Measurements from ENCODE around the gene SMIM5.
A peak's percentile ranks its signal among the peaks of the same experiment; 100 is the strongest.

The SMIM5 gene

GRCh38 chr17:75589012-75589918 lies 44.0 kb upstream of the SMIM5 start:
- TF ChIP-seq RAD21 (IDR thresholded peaks at IDR 0.05; ENCODE audit: low read depth) = peak; percentile 40; the same call in 1 of the 2 replicates
- TF ChIP-seq CREB1 (IDR thresholded peaks at IDR 0.05; ENCODE audit: low read depth) = no peak
- TF ChIP-seq EP300 (IDR thresholded peaks at IDR 0.05; ENCODE audit: borderline replicate concordance) = 0 out of 2 replicates have a peak, but pooled peaks have one; percentile 36
- TF ChIP-seq TAF1 (IDR thresholded peaks at IDR 0.05; ENCODE audit: low read depth) = 0 out of 2 replicates have a peak, but pooled peaks have one; percentile 33
- TF ChIP-seq USF1 (IDR thresholded peaks at IDR 0.05) = no peak
- TF ChIP-seq MAX (IDR thresholded peaks at IDR 0.05) = peak; percentile 40
- no peak for TF ChIP-seq REST (IDR thresholded peaks at IDR 0.05; ENCODE audit: low read depth)
- peak; percentile 77 for TF ChIP-seq ZBTB7A (IDR thresholded peaks at IDR 0.05; ENCODE audit: low read depth)

GRCh38 chr17:75589919-75590303 lies 43.3 kb upstream of the SMIM5 start:
- TF ChIP-seq CREB1 (IDR thresholded peaks at IDR 0.05; ENCODE audit: low read depth) = no peak
- TF ChIP-seq NFIC (IDR thresholded peaks at IDR 0.05) = 0 out of 2 replicates have a peak, but pooled peaks have one; percentile 13

GRCh38 chr17:75590314-75590761 lies 42.9 kb upstream of the SMIM5 start:
- TF ChIP-seq USF1 (IDR thresholded peaks at IDR 0.05) (no peak), ZBTB7A (IDR thresholded peaks at IDR 0.05; ENCODE audit: low read depth) (no peak), MAX (IDR thresholded peaks at IDR 0.05) (no peak), EGR1 (IDR thresholded peaks at IDR 0.05) (no peak), YY1 (IDR thresholded peaks at IDR 0.05; ENCODE audit: low read depth) (no peak), CREB1 (IDR thresholded peaks at IDR 0.05; ENCODE audit: low read depth) (no peak), TCF12 (IDR thresholded peaks at IDR 0.05; ENCODE audit: low read depth) (no peak), TEAD4 (IDR thresholded peaks at IDR 0.05) (no peak), NFIC (IDR thresholded peaks at IDR 0.05) (no peak), FOXM1 (IDR thresholded peaks at IDR 0.05; ENCODE audit: borderline replicate concordance, low read depth) (no peak), REST (IDR thresholded peaks at IDR 0.05; ENCODE audit: low read depth) (no peak), TAF1 (IDR thresholded peaks at IDR 0.05; ENCODE audit: low read depth) (no peak), CEBPB (IDR thresholded peaks at IDR 0.05) (no peak), EP300 (IDR thresholded peaks at IDR 0.05; ENCODE audit: borderline replicate concordance) (no peak), RAD21 (IDR thresholded peaks at IDR 0.05; ENCODE audit: low read depth) (no peak)

GRCh38 chr17:75590849-75591721 lies 42.1 kb upstream of the SMIM5 start:
- TF ChIP-seq FOXM1 (IDR thresholded peaks at IDR 0.05; ENCODE audit: borderline replicate concordance, low read depth) (no peak), ZBTB7A (IDR thresholded peaks at IDR 0.05; ENCODE audit: low read depth) (no peak), YY1 (IDR thresholded peaks at IDR 0.05; ENCODE audit: low read depth) (no peak), MAX (IDR thresholded peaks at IDR 0.05) (no peak), TEAD4 (IDR thresholded peaks at IDR 0.05) (no peak), EGR1 (IDR thresholded peaks at IDR 0.05) (no peak), EP300 (IDR thresholded peaks at IDR 0.05; ENCODE audit: borderline replicate concordance) (no peak), CREB1 (IDR thresholded peaks at IDR 0.05; ENCODE audit: low read depth) (no peak), RAD21 (IDR thresholded peaks at IDR 0.05; ENCODE audit: low read depth) (no peak), NFIC (IDR thresholded peaks at IDR 0.05) (no peak), TCF12 (IDR thresholded peaks at IDR 0.05; ENCODE audit: low read depth) (no peak), CEBPB (IDR thresholded peaks at IDR 0.05) (no peak), USF1 (IDR thresholded peaks at IDR 0.05) (no peak), REST (IDR thresholded peaks at IDR 0.05; ENCODE audit: low read depth) (no peak), TAF1 (IDR thresholded peaks at IDR 0.05; ENCODE audit: low read depth) (no peak)

Data from Ishikawa (cell line).